CD4-positive, CD25-positive, alpha-beta regulatory T cell (primary cell): ENCODE data around the gene LDLRAP1. TPM values are rescaled to one million over a fixed set of nuclear protein-coding genes. Genes with fewer than 3 reads are reported as not detected.
A peak's percentile ranks its signal among the peaks of the same experiment; 100 is the strongest.

Experiments
- ATAC-seq, 2 donors: fragments of 150-1000 bp; cut with Tn5 transposase; one replicate each; pipeline ENCODE4 v1.10.0; 2021; ENCODE audit warnings: low read depth in 2 of 2, moderate number of reproducible peaks in 2 of 2, moderate library complexity in 1 of 2
- DNase-seq, 3 donors: peaks; one replicate each; pipeline versions ENCODE4 v3.0.0 to v3.0.0-alpha.2; 2012 to 2022; ENCODE audit warnings: mixed read lengths in 1 of 3
- H3K27ac ChIP-seq: one replicate; pipeline ENCODE4 v1.7.0; 2013; ENCODE audit warnings: mild to moderate bottlenecking, low read length; ENCODE audit not compliant: insufficient read depth, poor library complexity, severe bottlenecking
- H3K27me3 ChIP-seq: one replicate; pipeline ENCODE4 v1.7.0; 2013; ENCODE audit warnings: low read length; ENCODE audit not compliant: control insufficient read depth, insufficient read depth
- H3K36me3 ChIP-seq: one replicate; pipeline ENCODE4 v1.7.0; 2013; ENCODE audit warnings: mild to moderate bottlenecking, low read length, moderate library complexity; ENCODE audit not compliant: control insufficient read depth, insufficient read depth
- H3K4me1 ChIP-seq: 2 replicates; pipeline ENCODE4 v1.7.0; 2013; ENCODE audit warnings: mild to moderate bottlenecking, low read length; ENCODE audit not compliant: insufficient read depth, control insufficient read depth, poor library complexity, severe bottlenecking
- H3K4me3 ChIP-seq: one replicate; pipeline ENCODE4 v1.7.0; 2013; ENCODE audit warnings: low read depth, mild to moderate bottlenecking, low read length, moderate library complexity
- H3K9me3 ChIP-seq, 2 experiments: 1 replicate in 1 of 2; 2 replicates in 1 of 2; pipeline ENCODE4 v1.7.0; 2013; ENCODE audit warnings: low read length in 2 of 2, mild to moderate bottlenecking in 1 of 2, moderate library complexity in 1 of 2; ENCODE audit not compliant: control insufficient read depth in 2 of 2
- H3K27ac Mint-ChIP-seq, 3 donors: one replicate each; pipeline ENCODE4 v1.8.0; 2020 to 2022; ENCODE audit warnings: mild to moderate bottlenecking in 3 of 3, mixed read lengths in 3 of 3, moderate library complexity in 2 of 3
- H3K27me3 Mint-ChIP-seq: one replicate; pipeline ENCODE4 v1.8.0; 2022; ENCODE audit warnings: mild to moderate bottlenecking, mixed read lengths
- H3K36me3 Mint-ChIP-seq: one replicate; pipeline ENCODE4 v1.8.0; 2020; ENCODE audit warnings: mixed read lengths
- H3K4me1 Mint-ChIP-seq, 4 donors: one replicate each; pipeline ENCODE4 v1.8.0; 2020 to 2022; ENCODE audit warnings: mixed read lengths in 4 of 4, mild to moderate bottlenecking in 1 of 4
- H3K4me3 Mint-ChIP-seq, 4 donors: one replicate each; pipeline ENCODE4 v1.8.0; 2020 to 2022; ENCODE audit warnings: mild to moderate bottlenecking in 4 of 4, mixed read lengths in 4 of 4, moderate library complexity in 3 of 4
- H3K9me3 Mint-ChIP-seq, 7 donors: one replicate each; pipeline ENCODE4 v1.8.0; 2020 to 2022; ENCODE audit warnings: mixed read lengths in 7 of 7, mild to moderate bottlenecking in 3 of 7, moderate library complexity in 2 of 7
- polyA plus RNA-seq, 4 donors: library from polyadenylated mRNA; unstranded; fragments of 300-500 nt; fragmentation: Illumina TruSeq; gene quantifications; one replicate each; pipeline ENCODE4 v1.2.3, GENCODE V29; 2021
- total RNA-seq: library from RNA; stranded (reverse); gene quantifications from one replicate; pipeline ENCODE4 v1.2.3, GENCODE V29; 2022

LDLRAP1 gene
- total and polyA plus RNA-seq, 5 donors from 2014 or later: 98.7 to 326 (median 236) TPM

- Histone ChIP-seq H3K4me3 (no peak overlapping the region), H3K27ac (no peak overlapping the region), H3K4me1 (peaks cover 24% of the 10 kb centered on the region), H3K27me3 (no peaks in the 10 kb centered on the region), H3K36me3 (no peaks in the 10 kb centered on the region), H3K9me3 (no peaks in the 10 kb centered on the region)
- ATAC-seq (no peak), DNase-seq (no peak)
- Mint-ChIP-seq H3K4me1 (peaks cover 0 to 30% (median 14%) of the 10 kb centered on the region in 4 donors), H3K9me3 (peaks cover 0 to 2% (median 0%) of the 10 kb centered on the region in 7 donors), H3K4me3 (peak overlapping the region in 1 of 4 donors; percentile 91), H3K27ac (peak overlapping the region in 2 of 3 donors; percentile 25 to 70), H3K36me3 (no peaks in the 10 kb centered on the region), H3K27me3 (peaks cover 5% of the 10 kb centered on the region)
Observed at GRCh38 chr1:25541425-25541824, 2.0 kb upstream of the LDLRAP1 start.

GRCh38 chr1:25541889-25542658 is 1.3 kb upstream of the LDLRAP1 start:
- DNase-seq: no peak
- Mint-ChIP-seq H3K36me3 (peaks cover 4% of the 10 kb centered on the region), H3K4me1 (peaks cover 4 to 36% (median 19%) of the 10 kb centered on the region in 4 donors), H3K9me3 (peaks cover 0 to 2% (median 0%) of the 10 kb centered on the region in 7 donors), H3K4me3 (peak overlapping the region; percentile 84 to 91 (median 86)), H3K27me3 (no peaks in the 10 kb centered on the region), H3K27ac (peak overlapping the region; percentile 70 to 81 (median 76))
- Histone ChIP-seq H3K36me3 (no peaks in the 10 kb centered on the region), H3K4me3 (no peak overlapping the region), H3K4me1 (peaks cover 31% of the 10 kb centered on the region), H3K9me3 (no peaks in the 10 kb centered on the region), H3K27ac (no peak overlapping the region), H3K27me3 (no peaks in the 10 kb centered on the region)
- ATAC-seq: no peak

- H3K9me3 ChIP-seq: no peaks in the 10 kb centered on the region
- Mint-ChIP-seq H3K36me3 (peaks cover 4% of the 10 kb centered on the region), H3K27me3 (no peaks in the 10 kb centered on the region), H3K4me3 (peak overlapping the region; percentile 84 to 91 (median 86)), H3K27ac (peak overlapping the region; percentile 43 to 81 (median 76)), H3K4me1 (peaks cover 4 to 43% (median 20%) of the 10 kb centered on the region in 4 donors), H3K9me3 (peaks cover 0 to 2% (median 0%) of the 10 kb centered on the region in 7 donors)
- H3K4me3 ChIP-seq: no peak overlapping the region
- H3K27me3 ChIP-seq: no peaks in the 10 kb centered on the region
- peak overlapping the region; percentile 51 for H3K27ac ChIP-seq
- DNase-seq (no peak), ATAC-seq (no peak)
- H3K4me1 ChIP-seq: peaks cover 39% of the 10 kb centered on the region
- no peaks in the 10 kb centered on the region for H3K36me3 ChIP-seq
Observed at GRCh38 chr1:25543005-25543424, 391 bp upstream of the LDLRAP1 start.

DNA sequence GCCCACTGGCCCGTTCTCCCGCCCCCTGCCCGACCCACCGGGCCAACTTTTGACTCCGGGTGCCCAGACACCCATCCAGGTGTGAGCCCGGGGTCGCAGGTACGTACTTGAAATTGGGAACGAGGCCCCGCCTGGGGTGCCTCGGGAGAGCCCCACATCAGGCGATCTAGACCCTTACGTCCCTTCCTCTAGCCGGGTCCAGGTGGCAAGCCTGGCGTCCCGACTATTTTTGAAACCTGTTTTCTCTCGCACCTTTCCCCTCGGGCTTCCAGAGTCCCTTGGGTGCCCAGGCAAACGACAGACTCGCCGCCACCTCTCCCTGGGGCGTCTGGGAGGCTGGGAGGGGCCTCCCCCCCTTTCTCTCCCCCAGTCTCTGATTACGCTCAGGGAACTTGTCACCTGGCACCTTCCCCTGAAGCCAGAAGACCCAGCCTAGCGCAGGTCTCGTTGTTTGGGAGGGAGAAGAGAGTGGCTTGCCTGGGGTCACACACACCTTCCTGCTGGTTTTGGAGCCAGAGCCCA is 898 bp downstream of the LDLRAP1 start:
- peaks cover 4 to 53% (median 25%) of the 10 kb centered on the region in 4 donors for H3K4me1 Mint-ChIP-seq

GRCh38 chr1:25544819-25545218 is 1.4 kb downstream of the LDLRAP1 start:
- Mint-ChIP-seq H3K27me3 (no peaks in the 10 kb centered on the region), H3K27ac (peak overlapping the region; percentile 32 to 93 (median 89)), H3K36me3 (peaks cover 4% of the 10 kb centered on the region), H3K4me3 (peak overlapping the region; percentile 92 to 97 (median 95)), H3K4me1 (peaks cover 4 to 58% (median 29%) of the 10 kb centered on the region in 4 donors), H3K9me3 (peaks cover 0 to 2% (median 0%) of the 10 kb centered on the region in 7 donors)
- no peak for DNase-seq
- peak overlapping the region; percentile 68 for H3K4me3 ChIP-seq
- H3K4me1 ChIP-seq: peaks cover 57% of the 10 kb centered on the region
- no peaks in the 10 kb centered on the region for H3K36me3 ChIP-seq
- H3K9me3 ChIP-seq: no peaks in the 10 kb centered on the region
- peak overlapping the region; percentile 55 for H3K27ac ChIP-seq
- no peak for ATAC-seq
- no peaks in the 10 kb centered on the region for H3K27me3 ChIP-seq

More for the DNA sequence above, 898 bp downstream of the LDLRAP1 start:
- H3K4me3 Mint-ChIP-seq: peak overlapping the region; percentile 92 to 97 (median 95)
- Histone ChIP-seq H3K27ac (peak overlapping the region; percentile 55), H3K27me3 (no peaks in the 10 kb centered on the region), H3K36me3 (no peaks in the 10 kb centered on the region), H3K9me3 (no peaks in the 10 kb centered on the region), H3K4me1 (peaks cover 52% of the 10 kb centered on the region), H3K4me3 (peak overlapping the region; percentile 68)
- no peaks in the 10 kb centered on the region for H3K27me3 Mint-ChIP-seq
- no peak for DNase-seq
- peak overlapping the region; percentile 80 to 93 (median 89) for H3K27ac Mint-ChIP-seq
- ATAC-seq: peak in 1 of 2 donors; percentile 11
- H3K36me3 Mint-ChIP-seq: peaks cover 4% of the 10 kb centered on the region
- peaks cover 0 to 2% (median 0%) of the 10 kb centered on the region in 7 donors for H3K9me3 Mint-ChIP-seq

- no peaks in the 10 kb centered on the region for H3K27me3 Mint-ChIP-seq
- Histone ChIP-seq H3K27me3 (no peaks in the 10 kb centered on the region), H3K27ac (peak overlapping the region; percentile 33), H3K36me3 (no peaks in the 10 kb centered on the region), H3K4me1 (peaks cover 67% of the 10 kb centered on the region), H3K4me3 (peak overlapping the region; percentile 55), H3K9me3 (no peaks in the 10 kb centered on the region)
- peak overlapping the region; percentile 89 to 93 (median 89) for H3K27ac Mint-ChIP-seq
- peak overlapping the region; percentile 92 to 97 (median 95) for H3K4me3 Mint-ChIP-seq
- H3K36me3 Mint-ChIP-seq: peaks cover 4% of the 10 kb centered on the region
- H3K9me3 Mint-ChIP-seq: peaks cover 0 to 2% (median 0%) of the 10 kb centered on the region in 7 donors
- DNase-seq (no peak), ATAC-seq (no peak)
- H3K4me1 Mint-ChIP-seq: peaks cover 13 to 68% (median 38%) of the 10 kb centered on the region in 4 donors
Observed at GRCh38 chr1:25545767-25546166, 2.4 kb downstream of the LDLRAP1 start.

- Mint-ChIP-seq H3K36me3 (peaks cover 4% of the 10 kb centered on the region), H3K27ac (peak overlapping the region; percentile 78 to 93 (median 89)), H3K27me3 (no peaks in the 10 kb centered on the region), H3K9me3 (peaks cover 0 to 2% (median 0%) of the 10 kb centered on the region in 7 donors), H3K4me1 (peaks cover 13 to 72% (median 42%) of the 10 kb centered on the region in 4 donors), H3K4me3 (peak overlapping the region in 3 of 4 donors; percentile 50 to 97 (median 71))
- ATAC-seq (no peak), DNase-seq (no peak)
- Histone ChIP-seq H3K9me3 (no peaks in the 10 kb centered on the region), H3K4me3 (no peak overlapping the region), H3K4me1 (peaks cover 71% of the 10 kb centered on the region), H3K27me3 (no peaks in the 10 kb centered on the region), H3K36me3 (no peaks in the 10 kb centered on the region), H3K27ac (peak overlapping the region; percentile 33)
Observed at GRCh38 chr1:25546193-25546592, 2.8 kb downstream of the LDLRAP1 start.
